Sciatic nerve (tissue), 2 donors: ENCODE data around the gene FOXK1. TPM values are rescaled to one million over a fixed set of nuclear protein-coding genes. Genes with fewer than 3 reads are reported as not detected.

Experiments
- ATAC-seq: fragments of 200-7000 bp; cut with Tn5 transposase; one replicate; pipeline ENCODE4 v1.9.1; 2020; ENCODE audit warnings: mild to moderate bottlenecking, moderate library complexity
- DNase-seq: peaks from one replicate; pipeline ENCODE4 v3.0.0-alpha.2; 2020; ENCODE audit warnings: low spot score
- intact Hi-C: fragments of 100-400 bp; cut with DNase I; formaldehyde crosslinking; loops from one replicate; pipeline ENCODE4 v1.14.2; 2022
- total RNA-seq: library from RNA; stranded (reverse); fragmentation: NEBNext Ultra II Directional; extraction: Animal tissue kit (Norgen Biotek cat#: 25700); gene quantifications from one replicate; pipeline ENCODE4 v1.2.1, GENCODE V29; 2021
- donor health status: DM: no; HTN: no; CAD: no.
- donor health status: DM: no; HTN: no; CAD: no.

Gene FOXK1
- total RNA-seq, 1 donor from 2014 or later, result 37.7 TPM

DNA sequence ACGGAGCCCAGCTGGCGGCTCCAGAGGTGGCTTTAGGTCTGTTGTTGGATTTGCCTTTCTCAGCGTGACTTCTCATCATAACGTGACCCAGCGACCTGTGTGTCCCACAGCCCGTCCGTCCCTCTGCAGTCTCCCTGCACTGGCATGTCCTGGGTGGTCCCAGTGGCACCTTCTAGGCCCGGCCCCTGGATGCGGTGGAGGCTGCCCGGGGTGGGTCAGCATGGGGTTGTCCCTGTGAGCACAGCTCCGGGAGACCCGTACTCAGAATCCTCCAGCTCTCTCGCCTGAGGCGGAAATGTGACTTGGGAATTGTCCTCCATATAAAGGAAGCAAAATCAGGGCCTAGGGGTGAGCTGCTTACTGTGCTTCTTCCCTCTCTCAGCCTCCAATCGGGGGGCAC is 67.7 kb downstream of the FOXK1 start:
- intact Hi-C loops, result loop anchor here (10.0 kb wide), 1 partner anchor 65 kb away; the partner anchor contains the start of gene FOXK1
- ATAC-seq (no peak), DNase-seq (no peak)

- ATAC-seq (no peak), DNase-seq (no peak)
- intact Hi-C loops, result loop anchor here (10.0 kb wide), 1 partner anchor 67 kb away; the partner anchor contains the start of gene FOXK1
These were observed 69.4 kb downstream of the FOXK1 start for GRCh38 chr7:4751398-4751947.

- intact Hi-C loops, result loop anchor here (10.0 kb wide), 1 partner anchor 69 kb away; the partner anchor contains the start of gene FOXK1
- ATAC-seq (peak; percentile 85), DNase-seq (peak; percentile 90)
These were observed 71.7 kb downstream of the FOXK1 start for GRCh38 chr7:4753598-4754432.

DNA sequence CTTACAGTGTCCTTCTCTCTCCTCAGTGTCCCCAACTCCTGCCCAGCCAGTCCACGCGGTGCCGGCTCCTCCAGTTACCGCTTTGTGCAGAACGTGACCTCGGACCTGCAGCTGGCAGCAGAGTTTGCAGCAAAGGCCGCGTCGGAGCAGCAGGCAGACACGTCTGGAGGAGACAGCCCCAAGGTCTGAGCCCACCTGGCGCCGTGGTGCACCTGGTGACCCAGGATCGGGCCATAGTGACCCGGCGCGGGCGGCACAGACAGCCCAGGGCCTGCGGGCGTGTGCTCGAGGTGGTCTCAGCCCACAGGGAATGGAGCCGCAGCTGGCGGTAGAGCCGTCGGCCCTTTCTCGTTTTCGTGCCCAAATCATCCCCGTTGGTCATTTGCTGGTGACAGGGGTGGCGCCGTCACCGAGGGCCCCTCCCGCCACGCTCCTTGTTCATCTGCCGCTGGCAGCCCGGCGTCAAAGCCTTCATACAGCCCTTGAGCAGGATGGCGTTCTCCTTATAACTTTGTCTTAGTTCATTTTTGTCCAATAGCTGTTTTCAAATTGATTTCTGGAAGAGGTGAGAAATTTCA is 72.4 kb downstream of the FOXK1 start:
- ATAC-seq (no peak), DNase-seq (no peak)
- intact Hi-C loops, result loop anchor here (10.0 kb wide), 1 partner anchor 70 kb away; the partner anchor contains the start of gene FOXK1

DNA sequence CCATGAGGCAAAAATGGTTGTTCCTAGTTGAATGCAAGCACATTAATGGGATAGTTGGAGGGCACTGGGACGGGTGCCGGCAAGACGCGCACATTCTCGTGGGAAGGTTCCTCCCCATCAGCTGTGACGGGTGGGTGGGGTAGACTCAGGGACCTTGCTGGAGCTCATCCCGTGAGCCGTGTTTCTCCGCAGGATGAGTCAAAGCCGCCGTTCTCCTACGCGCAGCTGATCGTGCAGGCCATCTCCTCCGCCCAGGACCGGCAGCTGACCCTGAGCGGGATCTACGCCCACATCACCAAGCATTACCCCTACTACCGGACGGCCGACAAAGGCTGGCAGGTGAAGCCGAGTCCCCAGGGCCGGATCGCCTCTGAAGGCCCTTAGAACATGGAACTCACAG is 73.0 kb downstream of the FOXK1 start:
- no peak for ATAC-seq
- intact Hi-C loops, result loop anchor here (10.0 kb wide), 1 partner anchor 70 kb away; the partner anchor contains the start of gene FOXK1
- DNase-seq, result no peak

GRCh38 chr7:4758111-4758510 is 76.0 kb downstream of the FOXK1 start:
- intact Hi-C loops, result loop anchor here (10.0 kb wide), 1 partner anchor 73 kb away; the partner anchor contains the start of gene FOXK1
- DNase-seq (no peak), ATAC-seq (no peak)

DNA sequence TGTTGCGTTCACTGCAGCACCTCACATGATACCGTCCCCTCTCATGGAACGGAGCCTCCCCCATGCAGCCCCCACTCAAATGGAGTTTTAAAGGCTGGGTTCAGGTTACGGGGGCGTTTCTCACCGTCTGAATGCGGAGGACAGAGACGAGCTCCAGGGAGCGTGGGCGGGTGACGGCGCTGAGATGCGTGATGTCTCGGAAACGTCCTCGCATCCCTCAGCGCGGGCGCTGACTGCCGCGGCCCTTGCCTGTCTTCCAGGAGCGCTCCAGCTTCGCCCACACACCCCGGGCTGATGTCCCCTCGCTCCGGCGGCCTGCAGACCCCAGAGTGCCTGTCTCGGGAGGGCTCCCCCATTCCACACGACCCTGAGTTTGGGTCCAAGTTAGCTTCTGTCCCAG is 76.7 kb downstream of the FOXK1 start:
- no peak for DNase-seq
- intact Hi-C loops, result loop anchor here (10.0 kb wide), 1 partner anchor 74 kb away; the partner anchor contains the start of gene FOXK1
- ATAC-seq, result no peak

DNA sequence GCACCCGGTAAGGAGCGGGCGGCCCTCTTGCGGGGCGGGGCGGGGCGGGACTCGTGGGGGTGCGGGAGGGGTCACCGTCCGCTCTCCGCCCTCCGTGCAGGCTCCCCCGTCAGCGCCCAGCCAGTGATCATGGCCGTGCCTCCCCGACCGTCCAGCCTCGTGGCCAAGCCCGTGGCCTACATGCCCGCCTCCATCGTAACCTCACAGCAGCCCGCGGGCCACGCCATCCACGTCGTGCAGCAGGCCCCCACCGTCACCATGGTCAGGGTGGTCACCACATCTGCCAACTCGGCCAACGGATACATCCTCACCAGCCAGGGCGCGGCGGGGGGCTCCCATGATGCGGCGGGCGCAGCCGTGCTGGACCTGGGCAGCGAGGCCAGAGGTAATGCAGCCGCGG is 77.1 kb downstream of the FOXK1 start:
- ATAC-seq, result peak; percentile 8
- intact Hi-C loops, result loop anchor here (10.0 kb wide), 1 partner anchor 74 kb away; the partner anchor contains the start of gene FOXK1
- no peak for DNase-seq

GRCh38 chr7:4760952-4761351 is 78.9 kb downstream of the FOXK1 start:
- DNase-seq (no peak), ATAC-seq (no peak)
- intact Hi-C loops, result no loop called here

DNA sequence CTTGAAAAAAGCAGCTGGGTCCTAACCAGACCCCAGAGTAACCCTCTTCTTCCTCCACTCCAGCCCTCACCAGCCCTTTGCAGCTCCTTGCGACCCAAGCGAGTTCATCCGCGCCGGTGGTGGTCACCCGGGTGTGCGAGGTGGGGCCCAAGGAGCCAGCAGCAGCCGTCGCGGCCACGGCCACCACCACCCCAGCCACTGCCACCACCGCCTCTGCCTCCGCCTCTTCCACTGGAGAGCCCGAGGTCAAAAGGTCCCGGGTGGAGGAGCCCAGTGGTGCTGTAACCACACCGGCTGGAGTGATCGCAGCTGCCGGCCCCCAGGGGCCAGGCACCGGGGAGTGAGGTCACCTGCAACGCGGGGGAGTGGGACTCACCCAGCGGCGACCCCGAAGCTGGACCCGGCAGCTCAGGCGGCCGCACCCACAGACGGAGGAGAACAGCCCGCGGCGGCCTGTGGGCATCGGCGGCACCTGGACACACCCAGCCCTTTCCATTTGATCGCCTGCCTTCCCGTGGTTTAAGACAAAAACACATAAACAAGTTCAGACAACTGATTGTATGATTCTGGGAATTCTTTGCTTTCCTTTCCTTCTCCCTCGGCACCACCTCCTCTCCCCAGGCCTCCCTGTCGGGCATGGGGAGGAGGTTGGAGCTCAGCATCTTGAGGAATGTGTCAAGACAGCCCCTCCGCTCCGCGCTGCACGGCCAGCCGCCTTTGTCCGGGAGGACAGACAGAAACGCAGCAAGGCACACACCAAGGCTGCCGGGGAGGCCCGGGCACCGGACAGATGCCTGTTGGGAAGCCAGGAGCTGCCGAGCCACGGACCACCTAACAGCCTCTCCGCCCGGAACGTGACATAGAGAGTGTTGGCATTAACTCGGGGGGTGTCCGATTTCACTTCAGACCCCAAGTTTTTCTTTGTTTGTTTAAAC is 80.3 kb downstream of the FOXK1 start:
- ATAC-seq, result no peak
- peak; percentile 62 for DNase-seq
- intact Hi-C loops, result no loop called here

DNA sequence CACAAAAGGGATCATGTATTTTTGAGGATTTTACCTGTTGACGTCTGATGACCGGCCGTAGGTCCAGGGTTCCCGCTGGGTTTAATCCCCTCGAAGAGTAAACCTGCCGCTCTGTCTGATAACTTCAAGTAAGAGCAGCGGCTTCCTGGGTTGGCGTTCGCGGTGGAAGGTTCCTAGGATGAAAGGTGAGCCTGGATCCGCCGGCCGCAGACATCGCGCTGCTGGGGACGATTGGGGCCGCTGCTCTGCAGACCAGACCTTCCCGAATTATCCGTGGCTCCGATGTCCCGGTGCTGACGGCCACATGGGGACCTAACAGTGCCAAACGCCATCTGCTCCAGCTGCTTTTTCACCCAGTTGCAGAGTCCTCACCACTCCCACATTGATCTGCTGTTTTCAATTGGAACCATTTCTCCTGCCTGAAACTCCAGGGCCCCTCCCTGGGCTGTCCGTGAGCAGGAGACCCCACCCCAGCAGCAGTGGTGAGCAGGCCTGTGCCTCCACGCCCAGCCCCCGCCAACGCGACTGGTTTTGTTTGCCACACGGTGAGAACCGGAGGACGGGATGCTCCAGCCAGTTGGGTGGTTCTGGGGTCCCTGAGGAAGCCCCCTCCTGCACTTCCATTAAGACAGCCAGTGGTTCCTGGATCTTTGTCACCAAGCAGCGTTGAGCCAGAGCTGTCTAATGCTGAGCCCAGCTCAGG is 81.1 kb downstream of the FOXK1 start:
- no peak for ATAC-seq
- DNase-seq, result no peak
- intact Hi-C loops, result no loop called here

DNA sequence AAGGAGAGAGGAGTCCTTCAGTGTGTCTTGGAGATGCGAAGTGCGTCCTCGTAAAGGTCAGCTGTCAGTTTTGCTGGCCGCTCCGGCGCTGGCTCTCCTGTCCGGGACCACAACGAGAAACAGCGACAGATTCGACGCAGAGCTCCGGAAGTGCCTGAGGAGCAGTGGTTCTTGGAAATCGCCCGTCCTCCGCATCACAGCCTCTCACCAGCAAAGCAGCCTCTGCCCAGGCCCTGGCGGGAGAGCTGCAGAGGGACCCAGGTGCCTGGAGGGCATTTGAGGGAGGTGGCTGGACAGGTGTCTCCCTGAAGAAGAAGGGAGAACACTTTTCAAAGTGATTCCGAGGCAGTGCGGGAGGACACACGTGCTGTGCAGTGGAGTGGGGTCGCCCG is 81.7 kb downstream of the FOXK1 start:
- DNase-seq (no peak), ATAC-seq (no peak)
- intact Hi-C loops, result no loop called here

- intact Hi-C loops, result no loop called here
- DNase-seq (no peak), ATAC-seq (no peak)
These were observed 82.4 kb downstream of the FOXK1 start for GRCh38 chr7:4764402-4765007.

DNA sequence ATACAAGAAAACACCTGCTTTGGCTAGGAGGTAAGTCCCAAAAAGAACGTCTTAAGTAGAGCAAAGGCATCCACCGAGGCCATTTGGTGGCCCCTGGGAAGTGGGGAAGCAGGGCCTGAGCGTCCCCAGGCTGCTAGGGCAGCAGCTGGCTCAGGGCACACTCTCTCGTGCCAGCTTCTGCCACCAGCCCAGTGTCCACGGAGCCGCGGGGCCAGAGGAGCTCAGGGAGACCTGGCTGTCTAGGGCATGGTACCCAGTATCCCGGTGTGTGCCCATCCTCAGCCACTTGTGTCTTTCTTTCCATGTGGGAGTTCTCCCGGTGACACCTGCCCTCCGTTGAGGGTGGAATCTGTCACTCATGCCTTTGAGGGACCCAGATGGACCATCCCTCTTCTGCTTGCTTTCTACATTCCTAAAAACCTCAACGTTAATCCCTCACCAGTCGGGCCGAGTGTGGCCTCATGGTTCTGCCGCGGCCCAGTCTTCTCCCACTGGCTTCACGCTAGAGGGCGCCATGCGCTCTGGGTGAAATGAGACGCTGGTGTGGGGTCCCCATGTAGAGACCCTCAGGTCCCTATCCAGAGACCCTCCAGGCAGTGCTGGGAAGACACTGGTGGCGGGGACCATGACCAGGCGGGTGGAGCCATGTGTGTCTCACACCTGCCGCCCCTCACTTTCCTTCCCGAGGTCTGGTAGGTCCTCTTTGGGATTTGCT is 83.8 kb downstream of the FOXK1 start:
- intact Hi-C loops, result no loop called here
- peak; percentile 21 for ATAC-seq
- DNase-seq, result peak; percentile 62

DNA sequence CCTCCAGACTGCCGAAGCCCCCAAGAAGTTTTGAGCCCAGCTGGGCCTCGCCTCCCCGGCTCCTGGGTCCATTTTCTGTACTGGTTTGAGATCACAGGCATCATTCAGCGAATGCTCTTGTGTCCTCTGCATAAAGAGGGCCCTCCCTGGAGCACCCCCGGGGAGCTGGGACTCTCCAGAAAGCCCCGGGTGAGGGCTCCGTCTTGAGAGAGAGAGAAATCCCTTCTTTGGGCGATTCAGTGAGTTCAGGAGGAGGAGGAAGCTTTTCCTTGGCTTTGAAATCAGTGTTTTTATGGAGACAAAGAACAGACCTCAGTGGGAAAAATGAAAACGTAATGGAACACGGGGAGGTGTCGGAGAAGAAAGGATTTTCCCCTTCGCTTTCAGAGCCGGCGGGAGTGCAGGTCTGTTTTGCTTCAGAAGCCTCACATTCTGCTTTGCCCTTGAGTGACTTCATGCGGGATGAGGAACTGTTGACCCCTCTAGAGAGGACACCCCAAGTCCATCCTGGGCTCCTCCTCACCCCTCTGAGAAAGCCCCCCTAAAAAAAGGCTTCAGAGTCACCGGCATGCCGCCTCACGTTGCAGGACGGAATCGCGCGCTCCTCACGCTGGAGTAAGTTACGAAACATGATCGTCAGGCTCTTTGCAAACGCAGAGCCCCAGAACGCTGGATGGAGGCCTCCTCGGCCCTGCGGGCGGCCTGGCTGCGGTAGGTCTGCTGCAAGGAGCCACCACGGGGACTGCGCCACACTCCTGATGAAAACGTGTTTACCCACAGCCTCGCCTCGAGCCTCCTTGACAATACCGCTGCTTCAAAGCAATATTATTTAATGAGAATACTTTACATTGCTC is 84.8 kb downstream of the FOXK1 start:
- intact Hi-C loops, result no loop called here

More for the DNA sequence above, 84.8 kb downstream of the FOXK1 start:
- ATAC-seq (peak; percentile 43), DNase-seq (no peak)
